GM10266 (cell line): Measurements from ENCODE around the gene CENPX.
"Not testable (repeated sequence)": the region's sequence is repeated elsewhere in the genome, so short reads cannot be mapped to it uniquely, and the experiment has no call there.

Experiments
- DNase-seq: peaks from one replicate; pipeline ENCODE4 v3.0.0; 2012; ENCODE audit errors: extremely low spot score
- TF ChIP-seq, protein P1 (sequence below): IDR thresholded peaks from 2 replicates; pipeline ENCODE4 v1.5.1; 2012; ENCODE audit warnings: mild to moderate bottlenecking, low read depth; ENCODE audit not compliant: control insufficient read depth, insufficient read depth; ENCODE audit errors: missing control alignments

The CENPX gene

DNA sequence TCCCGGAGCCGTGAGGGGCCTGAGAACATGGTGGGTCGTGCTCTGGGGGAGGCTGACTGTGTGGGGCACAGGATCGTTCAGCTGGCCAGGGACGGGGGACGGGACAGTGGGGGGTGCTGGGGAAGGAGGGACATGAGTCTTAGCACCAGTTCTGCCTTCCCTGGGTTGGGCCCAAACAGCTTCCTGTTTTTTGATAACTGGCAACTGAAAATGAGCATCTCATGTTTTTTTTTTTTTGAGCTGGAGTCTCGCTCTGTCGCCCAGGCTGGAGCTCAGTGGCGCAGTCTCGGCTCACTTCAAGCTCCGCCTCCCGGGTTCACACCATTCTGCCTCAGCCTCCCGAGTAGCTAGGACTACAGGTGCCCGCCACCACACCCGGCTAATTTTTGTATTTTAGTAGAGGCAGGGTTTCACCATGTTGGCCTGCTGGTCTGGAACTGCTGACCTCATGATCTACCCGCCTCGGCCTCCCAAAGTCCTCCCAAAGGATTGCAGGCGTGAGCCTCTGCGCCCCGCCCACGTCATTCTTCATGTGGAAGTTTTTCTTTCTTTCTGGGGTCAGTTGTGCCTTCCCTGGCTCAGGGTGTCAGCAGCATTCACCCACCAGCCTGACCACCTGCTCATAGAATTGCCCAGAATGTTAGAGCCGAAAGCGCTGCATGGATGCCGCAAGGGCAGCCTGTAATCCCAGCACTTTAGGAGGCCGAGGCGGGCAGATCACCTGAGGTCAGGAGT, 38.9 kb downstream of the CENPX start:
- DNase-seq: no peak

GRCh38 chr17:81983011-81983638, 39.6 kb downstream of the CENPX start:
- TF ChIP-seq, protein P1, sequence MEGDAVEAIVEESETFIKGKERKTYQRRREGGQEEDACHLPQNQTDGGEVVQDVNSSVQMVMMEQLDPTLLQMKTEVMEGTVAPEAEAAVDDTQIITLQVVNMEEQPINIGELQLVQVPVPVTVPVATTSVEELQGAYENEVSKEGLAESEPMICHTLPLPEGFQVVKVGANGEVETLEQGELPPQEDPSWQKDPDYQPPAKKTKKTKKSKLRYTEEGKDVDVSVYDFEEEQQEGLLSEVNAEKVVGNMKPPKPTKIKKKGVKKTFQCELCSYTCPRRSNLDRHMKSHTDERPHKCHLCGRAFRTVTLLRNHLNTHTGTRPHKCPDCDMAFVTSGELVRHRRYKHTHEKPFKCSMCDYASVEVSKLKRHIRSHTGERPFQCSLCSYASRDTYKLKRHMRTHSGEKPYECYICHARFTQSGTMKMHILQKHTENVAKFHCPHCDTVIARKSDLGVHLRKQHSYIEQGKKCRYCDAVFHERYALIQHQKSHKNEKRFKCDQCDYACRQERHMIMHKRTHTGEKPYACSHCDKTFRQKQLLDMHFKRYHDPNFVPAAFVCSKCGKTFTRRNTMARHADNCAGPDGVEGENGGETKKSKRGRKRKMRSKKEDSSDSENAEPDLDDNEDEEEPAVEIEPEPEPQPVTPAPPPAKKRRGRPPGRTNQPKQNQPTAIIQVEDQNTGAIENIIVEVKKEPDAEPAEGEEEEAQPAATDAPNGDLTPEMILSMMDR: no peak
- DNase-seq: no peak

More for the DNA sequence above, 38.9 kb downstream of the CENPX start:
- TF ChIP-seq, protein P1: no peak

DNA sequence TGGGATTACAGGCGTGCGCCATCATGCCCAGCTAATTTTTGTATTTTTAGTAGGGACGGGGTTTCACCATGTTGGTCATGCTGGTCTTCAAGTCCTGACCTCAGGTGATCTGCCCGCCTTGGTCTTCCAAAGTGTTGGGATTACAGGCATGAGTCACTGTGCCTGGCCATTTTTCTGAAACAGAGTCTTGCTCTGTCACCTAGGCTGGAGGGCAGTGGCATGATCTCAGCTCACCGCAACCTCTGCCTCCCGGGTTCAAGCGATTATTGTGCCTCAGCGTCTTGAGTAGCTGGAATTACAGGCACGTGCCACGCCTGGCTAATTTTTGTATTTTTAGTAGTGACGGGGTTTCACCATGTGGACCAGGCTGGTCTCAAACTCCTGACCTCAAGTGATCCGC, 41.2 kb downstream of the CENPX start:
- not testable (repeated sequence) for DNase-seq

DNA sequence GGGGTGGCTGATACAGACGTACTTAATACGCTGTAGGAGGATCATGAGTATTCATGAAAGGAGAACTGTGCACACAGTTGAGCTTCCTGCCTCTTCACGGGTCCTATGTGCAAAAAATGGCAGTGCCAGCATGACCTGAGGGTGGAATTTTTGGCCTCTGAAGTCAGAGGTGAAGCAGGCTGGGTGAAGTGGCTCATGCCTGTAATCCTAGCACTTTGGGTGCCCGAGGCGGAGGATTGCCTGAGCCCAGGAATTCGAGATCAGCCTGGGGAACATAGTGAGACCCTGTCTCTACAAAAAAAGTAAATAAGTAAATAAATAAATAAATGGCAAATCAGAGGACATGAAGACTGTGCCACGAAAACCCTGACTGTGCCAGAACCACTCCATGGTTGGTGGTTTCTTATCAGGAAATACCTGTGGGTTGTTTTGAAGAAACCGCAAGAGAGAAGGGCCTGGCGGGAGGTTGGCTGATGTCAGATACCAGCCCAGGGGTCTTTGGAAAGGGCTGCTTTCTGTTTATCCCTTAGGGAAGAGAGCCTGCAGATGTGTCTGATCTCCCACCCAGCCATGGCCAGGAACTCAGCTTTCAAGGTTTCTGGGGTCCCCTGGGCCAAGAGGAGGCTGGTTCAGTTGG, 41.9 kb downstream of the CENPX start:
- TF ChIP-seq, protein P1: no peak
- no peak for DNase-seq

GRCh38 chr17:81980122-81980521, 42.6 kb downstream of the CENPX start:
- DNase-seq: no peak
- TF ChIP-seq, protein P1: no peak

GRCh38 chr17:81978524-81979298, 44.0 kb downstream of the CENPX start:
- TF ChIP-seq, protein P1: no peak
- DNase-seq: no peak

DNA sequence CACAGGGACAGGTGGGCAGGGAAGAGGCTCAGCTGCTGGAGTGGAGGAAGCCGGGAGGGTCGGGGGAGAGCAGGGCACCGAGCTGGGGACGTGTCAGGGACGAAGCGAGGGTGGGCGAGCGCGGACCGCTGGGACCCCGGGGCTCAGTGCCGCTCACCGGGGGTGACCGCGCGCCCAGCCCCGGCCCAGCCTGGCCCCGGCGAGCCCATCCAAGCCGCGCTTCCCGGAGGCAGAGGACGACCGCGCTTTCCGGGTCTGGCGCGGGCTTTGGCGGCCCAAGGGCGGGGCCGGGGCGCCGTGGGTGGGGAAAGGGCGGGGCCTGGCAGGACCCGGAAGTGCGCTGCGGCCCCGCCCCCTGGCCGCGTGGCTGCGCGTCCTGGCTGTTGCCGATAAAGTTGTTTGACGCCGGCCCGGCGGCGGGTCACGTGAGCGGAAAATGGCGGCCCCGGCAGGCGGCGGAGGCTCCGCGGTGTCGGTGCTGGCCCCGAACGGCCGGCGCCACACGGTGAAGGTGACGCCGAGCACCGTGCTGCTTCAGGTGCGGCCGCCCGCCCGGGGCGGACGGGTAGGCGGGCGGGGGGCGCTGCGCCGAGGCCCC, 45.4 kb downstream of the CENPX start, which contains the start of gene ASPSCR1:
ASPSCR1 (plus strand) TSS at position 419 of the 598 bp plus-strand sequence; CDS start at position 437, 18 bp downstream.
- DNase-seq: peak; percentile 98
- TF ChIP-seq, protein P1: no peak
